ENCODE data around the gene TXNRD1. TPM values are rescaled to one million over a fixed set of nuclear protein-coding genes. Genes with fewer than 3 reads are reported as not detected.
A peak's percentile ranks its signal among the peaks of the same experiment; 100 is the strongest.
"Not testable (repeated sequence)": the region's sequence is repeated elsewhere in the genome, so short reads cannot be mapped to it uniquely, and the experiment has no call there.

Gene TXNRD1
- polyA plus RNA-seq, 5 donors = 51.0 to 77.5 (median 58.8) TPM

- no peak for DNase-seq
Measured at GRCh38 chr12:104189915-104190555, 25.5 kb upstream of the TXNRD1 start.

GRCh38 chr12:104190641-104191176 lies 24.9 kb upstream of the TXNRD1 start:
- no peak for DNase-seq

- DNase-seq = peak; percentile 29 to 32
Measured at GRCh38 chr12:104197264-104197663, 18.3 kb upstream of the TXNRD1 start.

- no peak for DNase-seq
Measured at GRCh38 chr12:104199964-104200363, 15.6 kb upstream of the TXNRD1 start.

- no peak for DNase-seq
Measured at GRCh38 chr12:104201238-104202001, 14.2 kb upstream of the TXNRD1 start.

GRCh38 chr12:104204690-104205480 lies 10.7 kb upstream of the TXNRD1 start:
- DNase-seq = no peak

GRCh38 chr12:104207416-104208205 lies 8.0 kb upstream of the TXNRD1 start:
- DNase-seq = no peak

GRCh38 chr12:104212516-104212915 lies 3.1 kb upstream of the TXNRD1 start:
- DNase-seq = no peak

- DNase-seq = no peak
Measured at GRCh38 chr12:104213952-104214351, 1.6 kb upstream of the TXNRD1 start.

GRCh38 chr12:104216521-104216924 lies 944 bp downstream of the TXNRD1 start:
- no peak for DNase-seq

GRCh38 chr12:104218506-104218905 lies 2.9 kb downstream of the TXNRD1 start:
- DNase-seq = not testable (repeated sequence)

- no peak for DNase-seq
Measured at GRCh38 chr12:104218935-104219334, 3.4 kb downstream of the TXNRD1 start.

- DNase-seq = peak; percentile 69 to 73
Measured at GRCh38 chr12:104219361-104219892, 3.8 kb downstream of the TXNRD1 start.

GRCh38 chr12:104219908-104220404 lies 4.4 kb downstream of the TXNRD1 start:
- no peak for DNase-seq

- no peak for DNase-seq
Measured at GRCh38 chr12:104220931-104221330, 5.4 kb downstream of the TXNRD1 start.

GRCh38 chr12:104222976-104223375 lies 7.4 kb downstream of the TXNRD1 start:
- DNase-seq = no peak

GRCh38 chr12:104223712-104224111 lies 8.1 kb downstream of the TXNRD1 start:
- DNase-seq = no peak

- no peak for DNase-seq
Measured at GRCh38 chr12:104226672-104227071, 11.1 kb downstream of the TXNRD1 start.

GRCh38 chr12:104230304-104231095 lies 14.9 kb downstream of the TXNRD1 start:
- DNase-seq = no peak
